ENCODE data around the gene TMEM38A. TPM values are rescaled to one million over a fixed set of nuclear protein-coding genes. Genes with fewer than 3 reads are reported as not detected.
A peak's percentile ranks its signal among the peaks of the same experiment; 100 is the strongest.

TMEM38A gene
- polyA plus RNA-seq, 1 experiment, result 1.6 TPM

GRCh38 chr19:16654627-16655026, 6.3 kb upstream of the TMEM38A start:
- TF ChIP-seq CTCF (IDR thresholded peaks at IDR 0.05; ENCODE audit: insufficient read depth, low read depth, low read length), result no peak
- POLR2A ChIA-PET, result no interaction called here
- Histone ChIP-seq H3K4me3 (ENCODE audit: low read depth, low read length) (no peak overlapping the region), H3K27me3 (ENCODE audit: control insufficient read depth, insufficient read depth, low read length) (no peaks in the 10 kb centered on the region), H3K36me3 (ENCODE audit: control insufficient read depth, insufficient read depth, low read length) (peaks cover 31% of the 10 kb centered on the region)
- no peak for DNase-seq (ENCODE audit: low read depth)
- CTCF ChIA-PET, result no interaction called here

- ChIA-PET CTCF (no interaction called here), POLR2A (no interaction called here)
- no peak for DNase-seq (ENCODE audit: low read depth)
- no peak for TF ChIP-seq CTCF (IDR thresholded peaks at IDR 0.05; ENCODE audit: insufficient read depth, low read depth, low read length)
- Histone ChIP-seq H3K36me3 (ENCODE audit: control insufficient read depth, insufficient read depth, low read length) (peaks cover 30% of the 10 kb centered on the region), H3K4me3 (ENCODE audit: low read depth, low read length) (no peak overlapping the region), H3K27me3 (ENCODE audit: control insufficient read depth, insufficient read depth, low read length) (no peaks in the 10 kb centered on the region)
Measured at GRCh38 chr19:16655727-16656126, 5.2 kb upstream of the TMEM38A start.

- TF ChIP-seq CTCF (IDR thresholded peaks at IDR 0.05; ENCODE audit: insufficient read depth, low read depth, low read length), result no peak
- ChIA-PET POLR2A (no interaction called here), CTCF (no interaction called here)
- no peak overlapping the region for H3K4me3 ChIP-seq (ENCODE audit: low read depth, low read length)
- H3K36me3 ChIP-seq (ENCODE audit: control insufficient read depth, insufficient read depth, low read length), result peaks cover 24% of the 10 kb centered on the region
- DNase-seq (ENCODE audit: low read depth), result no peak
- H3K27me3 ChIP-seq (ENCODE audit: control insufficient read depth, insufficient read depth, low read length), result peaks cover 2% of the 10 kb centered on the region; the same call in 1 of the 2 replicates
Measured at GRCh38 chr19:16657384-16657783, 3.6 kb upstream of the TMEM38A start.

- no peak for TF ChIP-seq CTCF (IDR thresholded peaks at IDR 0.05; ENCODE audit: insufficient read depth, low read depth, low read length)
- ChIA-PET POLR2A (interaction anchor here (1.0 kb wide), 1 partner anchor 75 kb away, joined by 3 read pairs; no protein-coding TSS in a partner anchor), CTCF (interaction anchor here (0.7 kb wide), 1 partner anchor 430 kb away, joined by 3 read pairs; no protein-coding TSS in a partner anchor)
- Histone ChIP-seq H3K4me3 (ENCODE audit: low read depth, low read length) (peak overlapping the region; percentile 73), H3K27me3 (ENCODE audit: control insufficient read depth, insufficient read depth, low read length) (peaks cover 2% of the 10 kb centered on the region; the same call in 1 of the 2 replicates), H3K36me3 (ENCODE audit: control insufficient read depth, insufficient read depth, low read length) (peaks cover 18% of the 10 kb centered on the region)
- no peak for DNase-seq (ENCODE audit: low read depth)
Measured at GRCh38 chr19:16659464-16659831, 1.5 kb upstream of the TMEM38A start.

- POLR2A ChIA-PET, result interaction anchor here (0.5 to 1.0 kb wide), 4 partner anchors 19 to 346 kb away, joined by 3 to 7 read pairs (median 4); partner anchors contain the start of gene MED26
- CTCF ChIA-PET, result interaction anchor here (0.7 to 1.5 kb wide), 3 partner anchors 14 to 429 kb away, joined by 3 to 4 read pairs (median 3); no protein-coding TSS in a partner anchor
- peak within 1 kb of the TSS; percentile 73 for H3K4me3 ChIP-seq (ENCODE audit: low read depth, low read length)
- peak; percentile 29 for TF ChIP-seq CTCF (IDR thresholded peaks at IDR 0.05; ENCODE audit: insufficient read depth, low read depth, low read length)
- DNase-seq (ENCODE audit: low read depth), result peak; percentile 90
- H3K36me3 ChIP-seq (ENCODE audit: control insufficient read depth, insufficient read depth, low read length), result peaks cover 16% of the 10 kb centered on the region
- peaks cover 2% of the 10 kb centered on the region; the same call in 1 of the 2 replicates for H3K27me3 ChIP-seq (ENCODE audit: control insufficient read depth, insufficient read depth, low read length)
Measured at GRCh38 chr19:16659832-16660708, 869 bp upstream of the TMEM38A start, which contains the start of gene SMIM7. SMIM7 (minus strand) TSS chr19:16660144; CDS start chr19:16660110, 34 bp downstream.
